ENCODE data around the gene LZTR1. TPM values are rescaled to one million over a fixed set of nuclear protein-coding genes. Genes with fewer than 3 reads are reported as not detected.

The LZTR1 gene
- total RNA-seq, 1 donor from 2014 or later = 56.7 TPM

GRCh38 chr22:21026783-21027692 is 44.9 kb downstream of the LZTR1 start:
- Histone ChIP-seq H3K36me3 (no peaks in the 10 kb centered on the region), H3K27me3 (peaks cover 14% of the 10 kb centered on the region), H3K9me3 (no peaks in the 10 kb centered on the region), H3K27ac (no peak overlapping the region), H3K4me3 (no peak overlapping the region), H3K4me1 (peaks cover 5% of the 10 kb centered on the region)
- TF ChIP-seq CTCF (IDR thresholded peaks at IDR 0.05) = no peak
- intact Hi-C loops (cut with DNase I) = no loop called here
- peak; percentile 59 for ATAC-seq
- peak; percentile 81 for DNase-seq

- Histone ChIP-seq H3K27me3 (peaks cover 26% of the 10 kb centered on the region), H3K36me3 (no peaks in the 10 kb centered on the region), H3K4me1 (peaks cover 7% of the 10 kb centered on the region), H3K9me3 (no peaks in the 10 kb centered on the region), H3K4me3 (no peak overlapping the region), H3K27ac (no peak overlapping the region)
- no peak for TF ChIP-seq CTCF (IDR thresholded peaks at IDR 0.05)
- intact Hi-C loops (cut with DNase I) = no loop called here
- DNase-seq (no peak), ATAC-seq (no peak)
Measured at GRCh38 chr22:21028277-21029251, 46.5 kb downstream of the LZTR1 start.

- Histone ChIP-seq H3K4me3 (no peak overlapping the region), H3K36me3 (no peaks in the 10 kb centered on the region), H3K27ac (no peak overlapping the region), H3K27me3 (peaks cover 26% of the 10 kb centered on the region), H3K4me1 (peaks cover 7% of the 10 kb centered on the region), H3K9me3 (no peaks in the 10 kb centered on the region)
- TF ChIP-seq CTCF (IDR thresholded peaks at IDR 0.05) = no peak
- DNase-seq (no peak), ATAC-seq (no peak)
- intact Hi-C loops (cut with DNase I) = no loop called here
Measured at GRCh38 chr22:21029486-21030025, 47.5 kb downstream of the LZTR1 start.

- intact Hi-C loops (cut with DNase I) = no loop called here
- TF ChIP-seq CTCF (IDR thresholded peaks at IDR 0.05) = no peak
- Histone ChIP-seq H3K36me3 (no peaks in the 10 kb centered on the region), H3K4me3 (no peak overlapping the region), H3K4me1 (peaks cover 7% of the 10 kb centered on the region), H3K9me3 (no peaks in the 10 kb centered on the region), H3K27ac (no peak overlapping the region), H3K27me3 (peaks cover 26% of the 10 kb centered on the region)
- DNase-seq (no peak), ATAC-seq (no peak)
Measured at GRCh38 chr22:21030032-21030431, 47.9 kb downstream of the LZTR1 start.
